Jurkat, Clone E6-1 (cell line): ENCODE results near the gene SP4.
"Not testable (repeated sequence)": the region's sequence is repeated elsewhere in the genome, so short reads cannot be mapped to it uniquely, and the experiment has no call there.

Experiments used
- DNase-seq: peaks from one replicate; pipeline ENCODE4 v3.0.0-alpha.2; 2011; ENCODE audit warnings: low read depth, low spot score
- H3K4me3 ChIP-seq: 2 replicates; pipeline ENCODE4 v1.5.1; 2011; ENCODE audit warnings: mild to moderate bottlenecking, low read length, control low read depth, moderate library complexity

The SP4 gene

GRCh38 chr7:21504021-21504420 lies 76.1 kb downstream of the SP4 start:
- DNase-seq, result no peak
- no peak overlapping the region for H3K4me3 ChIP-seq

- no peak overlapping the region for H3K4me3 ChIP-seq
- no peak for DNase-seq
Observed at GRCh38 chr7:21507627-21508343, 79.9 kb downstream of the SP4 start.

GRCh38 chr7:21508538-21508937 lies 80.7 kb downstream of the SP4 start:
- no peak for DNase-seq
- H3K4me3 ChIP-seq, result no peak overlapping the region

- no peak for DNase-seq
Observed at GRCh38 chr7:21514062-21514461, 86.2 kb downstream of the SP4 start.

GRCh38 chr7:21524680-21525079 lies 96.8 kb downstream of the SP4 start:
- DNase-seq, result no peak
- no peak overlapping the region for H3K4me3 ChIP-seq

More at GRCh38 chr7:21514062-21514461, 86.2 kb downstream of the SP4 start:
- H3K4me3 ChIP-seq, result no peak overlapping the region

- peak; percentile 17 for DNase-seq
- no peak overlapping the region for H3K4me3 ChIP-seq
Observed at GRCh38 chr7:21526007-21526406, 98.1 kb downstream of the SP4 start.

GRCh38 chr7:21526448-21526847 lies 98.6 kb downstream of the SP4 start:
- no peak for DNase-seq
- no peak overlapping the region for H3K4me3 ChIP-seq

GRCh38 chr7:21532485-21532884 lies 104.6 kb downstream of the SP4 start:
- not testable (repeated sequence) for DNase-seq, H3K4me3 ChIP-seq

GRCh38 chr7:21533646-21534045 lies 105.8 kb downstream of the SP4 start:
- not testable (repeated sequence) for H3K4me3 ChIP-seq, DNase-seq

GRCh38 chr7:21536445-21537118 lies 108.7 kb downstream of the SP4 start:
- H3K4me3 ChIP-seq, DNase-seq: not testable (repeated sequence)

- H3K4me3 ChIP-seq, result no peak overlapping the region
- no peak for DNase-seq
Observed at GRCh38 chr7:21538936-21539495, 111.1 kb downstream of the SP4 start.

- no peak for DNase-seq
- no peak within 1 kb of the TSS for H3K4me3 ChIP-seq
Observed at GRCh38 chr7:21542891-21543527, 115.1 kb downstream of the SP4 start, which contains the start of gene DNAH11. Gene DNAH11 (plus strand): TSS chr7:21543039. CDS start chr7:21543246, 207 bp downstream.

- no peak overlapping the region for H3K4me3 ChIP-seq
- no peak for DNase-seq
Observed at GRCh38 chr7:21543528-21544302, 115.8 kb downstream of the SP4 start.

- no peak overlapping the region for H3K4me3 ChIP-seq
- no peak for DNase-seq
Observed at GRCh38 chr7:21544303-21544656, 116.4 kb downstream of the SP4 start.

GRCh38 chr7:21544715-21545114 lies 116.8 kb downstream of the SP4 start:
- H3K4me3 ChIP-seq, result no peak overlapping the region
- DNase-seq, result no peak

- no peak for DNase-seq
- H3K4me3 ChIP-seq, result no peak overlapping the region
Observed at GRCh38 chr7:21547501-21547900, 119.6 kb downstream of the SP4 start.

GRCh38 chr7:21548491-21548890 lies 120.6 kb downstream of the SP4 start:
- H3K4me3 ChIP-seq, result no peak overlapping the region
- DNase-seq, result no peak

- DNase-seq, result no peak
- H3K4me3 ChIP-seq, result no peak overlapping the region
Observed at GRCh38 chr7:21550076-21550475, 122.2 kb downstream of the SP4 start.

GRCh38 chr7:21550821-21551531 lies 123.1 kb downstream of the SP4 start:
- DNase-seq, result no peak
- H3K4me3 ChIP-seq, result no peak overlapping the region
